ENCODE results near the gene HEXD. TPM values are rescaled to one million over a fixed set of nuclear protein-coding genes. Genes with fewer than 3 reads are reported as not detected.
"Not testable (repeated sequence)": the region's sequence is repeated elsewhere in the genome, so short reads cannot be mapped to it uniquely, and the experiment has no call there.

HEXD gene
- polyA plus RNA-seq (ENCODE audit: insufficient read length in 12 of 12): 10 to 100 TPM in 11 of 12 donors, not detected in 1; 15.8 to 33.7 (median 21.9) TPM
- long read RNA-seq, donor 1, partial matches to known transcripts: 8 of 35 reads
- long read RNA-seq, donor 1, other reads (novel, unspliced or antisense): 20 of 35 reads
- long read RNA-seq, donor 2, partial matches to known transcripts: 0 of 6 reads
- long read RNA-seq, donor 2, other reads (novel, unspliced or antisense): 0 of 6 reads
- long read RNA-seq, donor 3, partial matches to known transcripts: 0 of 2 reads
- long read RNA-seq, donor 3, other reads (novel, unspliced or antisense): 0 of 2 reads
- long read RNA-seq, donor 4, partial matches to known transcripts: 0 of 1 reads
- long read RNA-seq, donor 4, other reads (novel, unspliced or antisense): 0 of 1 reads
- long read RNA-seq, donor 5, partial matches to known transcripts: 0 of 5 reads
- long read RNA-seq, donor 5, other reads (novel, unspliced or antisense): 0 of 5 reads
- long read RNA-seq, donor 6, partial matches to known transcripts: 0 of 1 reads
- long read RNA-seq, donor 6, other reads (novel, unspliced or antisense): 0 of 1 reads
- long read RNA-seq, donor 7, partial matches to known transcripts: 0 of 3 reads
- long read RNA-seq, donor 7, other reads (novel, unspliced or antisense): 0 of 3 reads
- long read RNA-seq, donor 8, partial matches to known transcripts: 0 of 10 reads
- long read RNA-seq, donor 8, other reads (novel, unspliced or antisense): 9 of 10 reads
- long read RNA-seq, donor 9, partial matches to known transcripts: 7 of 9 reads
- long read RNA-seq, donor 9, other reads (novel, unspliced or antisense): 0 of 9 reads
- long read RNA-seq, donor 10, partial matches to known transcripts: 0 of 2 reads
- long read RNA-seq, donor 10, other reads (novel, unspliced or antisense): 0 of 2 reads
- long read RNA-seq, donor 11, partial matches to known transcripts: 20 of 31 reads
- long read RNA-seq, donor 11, other reads (novel, unspliced or antisense): 9 of 31 reads

DNA sequence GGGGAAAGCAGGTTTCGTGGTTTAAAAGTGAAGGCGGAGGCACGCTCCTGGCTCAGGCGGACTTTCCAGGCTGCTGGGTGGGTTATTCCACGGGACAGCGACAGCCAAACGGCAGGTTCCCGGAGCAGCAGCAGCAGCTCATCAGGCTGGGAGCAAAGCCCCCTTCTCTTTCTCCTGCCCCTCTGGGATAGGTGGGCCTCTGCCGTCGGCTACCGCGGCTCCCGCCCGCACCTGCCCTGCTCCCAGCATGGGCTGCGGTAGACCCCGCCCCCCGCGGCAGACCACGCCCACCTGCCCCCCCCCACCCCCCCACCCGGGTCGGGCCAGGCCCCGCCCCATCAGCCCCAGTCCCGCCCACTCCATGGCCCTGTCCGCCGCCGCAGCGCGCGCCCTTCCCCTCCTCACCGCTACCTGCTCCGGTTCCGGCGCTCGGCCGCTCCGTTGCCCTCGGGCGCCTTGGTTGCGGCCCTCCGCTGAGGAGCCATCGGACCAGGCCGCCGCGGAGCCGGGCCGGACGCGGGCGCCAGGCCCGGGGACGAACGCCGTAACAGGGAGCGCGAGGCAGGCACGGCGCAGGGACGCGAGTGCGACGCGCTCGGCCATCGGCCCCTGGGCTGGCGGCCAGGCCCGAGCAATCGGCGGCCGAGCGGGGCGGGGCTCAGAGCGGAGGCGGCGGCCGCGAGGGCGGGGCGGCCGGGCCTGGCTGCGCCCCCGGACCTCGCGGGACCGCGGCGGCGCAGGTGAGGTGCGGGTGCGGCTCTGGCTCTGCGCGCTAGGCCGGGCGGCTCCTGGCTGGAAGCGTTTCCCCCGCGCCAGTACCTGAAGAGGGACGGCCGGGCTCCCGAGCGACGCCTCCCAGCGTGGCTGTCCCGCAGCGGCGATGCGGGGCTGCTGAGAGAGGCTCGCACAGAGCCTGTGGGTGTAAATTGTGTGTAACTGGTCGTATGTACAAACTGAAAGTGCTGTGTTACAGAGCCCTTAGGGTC is at the start of gene HEXD, which contains the start of gene OGFOD3:
TSS of gene HEXD (plus strand) at position 347 of the 986 bp plus-strand sequence. CDS start 1,453 bp downstream, outside the sequence.
TSS of gene OGFOD3 (minus strand) at position 586 of the 986 bp plus-strand sequence. CDS start at position 485, 101 bp downstream.
- DNase-seq: peak; percentile 77

DNA sequence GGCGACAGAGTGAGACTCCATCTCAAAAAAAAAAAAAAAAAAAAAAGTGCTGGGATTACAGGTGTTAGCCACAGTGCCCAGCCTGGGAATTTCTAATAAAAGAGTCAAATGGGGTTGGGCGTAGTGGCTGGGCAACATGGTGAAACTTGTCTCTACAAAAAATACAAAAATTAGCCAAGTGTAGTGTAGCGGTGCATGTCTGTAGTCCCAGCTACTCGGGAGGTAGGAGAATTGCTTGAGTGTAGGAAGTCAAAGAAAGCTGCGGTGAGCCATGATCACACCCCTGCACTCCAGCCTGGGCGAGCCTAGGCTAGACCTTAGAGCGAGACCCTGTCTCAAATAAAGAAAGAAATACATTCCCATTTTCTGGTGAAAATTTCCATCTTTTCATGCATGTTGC is 48.9 kb upstream of the HEXD start:
- no peak for DNase-seq

DNA sequence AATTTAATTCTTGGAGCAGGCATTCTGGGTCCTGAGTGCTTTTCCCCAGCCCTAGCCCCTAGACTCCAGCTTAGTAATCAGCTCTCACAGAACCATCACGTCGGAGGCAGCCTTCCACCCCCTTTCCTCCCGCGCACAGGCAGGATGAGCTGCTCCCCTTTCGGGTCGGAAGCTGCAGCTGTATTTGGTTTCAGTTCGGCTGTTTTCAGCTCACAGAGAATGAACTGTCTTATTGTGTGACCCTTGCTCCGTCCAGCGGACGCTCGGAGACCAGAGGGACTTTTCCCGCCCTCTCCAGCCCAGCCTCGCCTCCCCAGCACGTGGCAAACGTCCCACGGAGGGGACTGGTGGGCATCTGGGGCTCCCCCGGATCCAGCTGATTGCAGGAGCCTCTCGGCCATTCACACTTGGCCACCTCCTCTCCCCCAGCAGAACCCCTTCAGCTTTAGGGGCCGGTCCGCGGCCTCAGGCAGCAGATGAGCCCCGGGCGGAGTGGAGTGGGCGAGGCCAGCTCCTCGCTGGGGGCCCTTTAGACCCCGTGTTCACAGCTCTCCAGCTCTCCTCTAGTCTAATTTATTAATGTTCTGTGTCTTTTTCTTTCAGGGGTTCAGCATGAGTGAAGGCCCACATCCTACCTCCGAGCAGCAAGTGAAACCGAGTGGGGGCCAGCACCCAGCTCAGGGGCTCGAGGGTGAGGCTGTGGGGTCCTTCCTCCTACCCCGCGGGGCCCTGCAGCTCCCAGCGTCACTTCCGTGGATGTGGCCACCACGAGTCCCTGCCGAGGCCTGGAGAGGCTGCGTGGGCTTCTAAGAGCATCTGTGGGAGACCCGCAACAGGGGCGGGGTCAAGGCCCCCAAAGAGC is 47.4 kb upstream of the HEXD start:
- no peak for DNase-seq

DNA sequence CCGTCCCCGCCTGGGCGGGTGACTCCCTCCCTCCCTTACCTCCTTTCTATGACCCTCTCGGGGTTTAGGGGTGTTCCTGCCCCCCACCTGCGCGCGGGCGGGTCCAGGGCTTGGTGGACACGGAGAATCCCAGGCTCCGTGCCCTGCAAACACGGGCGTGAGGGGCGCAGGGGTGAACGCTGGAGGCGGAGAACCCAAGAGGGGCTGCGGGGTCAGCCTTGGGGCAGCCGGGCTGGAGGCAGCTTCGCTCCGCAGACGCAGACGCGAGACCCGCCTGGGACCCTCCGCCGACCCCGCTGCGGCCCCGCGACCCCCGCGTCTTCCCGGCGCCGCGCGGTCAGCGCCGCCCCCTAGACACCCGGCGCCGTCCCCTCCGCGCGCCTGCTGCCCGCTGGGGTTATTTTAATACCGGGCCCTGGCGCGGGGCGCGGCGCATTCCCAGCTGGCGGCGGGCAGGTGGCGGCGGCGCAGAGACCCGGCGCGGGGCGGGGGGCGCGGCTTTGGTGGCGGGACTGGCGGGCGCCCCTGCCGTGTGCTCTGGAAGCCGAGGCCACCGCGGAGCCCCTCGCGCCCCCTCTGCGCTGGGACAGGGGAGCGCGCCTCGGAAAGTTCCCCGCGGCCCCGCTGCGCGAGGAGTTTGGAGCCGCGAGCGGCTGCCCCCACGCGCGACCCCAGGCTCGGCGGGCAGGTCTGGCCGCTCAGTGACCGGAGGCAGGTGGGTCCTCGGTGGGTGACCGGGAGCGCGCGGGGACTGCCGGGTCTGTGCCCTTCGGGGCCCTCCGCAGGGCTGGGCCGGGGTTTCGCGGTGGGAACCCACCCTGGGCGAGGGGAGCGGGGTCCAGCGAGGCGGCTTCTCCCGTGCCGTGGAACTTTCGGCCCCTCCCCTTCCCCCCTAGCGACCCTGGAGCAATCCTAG is 46.6 kb upstream of the HEXD start, which contains the start of gene UTS2R:
TSS of gene UTS2R (plus strand) at position 433 of the 916 bp plus-strand sequence. CDS start 2,560 bp downstream, outside the sequence.
- DNase-seq: no peak

DNA sequence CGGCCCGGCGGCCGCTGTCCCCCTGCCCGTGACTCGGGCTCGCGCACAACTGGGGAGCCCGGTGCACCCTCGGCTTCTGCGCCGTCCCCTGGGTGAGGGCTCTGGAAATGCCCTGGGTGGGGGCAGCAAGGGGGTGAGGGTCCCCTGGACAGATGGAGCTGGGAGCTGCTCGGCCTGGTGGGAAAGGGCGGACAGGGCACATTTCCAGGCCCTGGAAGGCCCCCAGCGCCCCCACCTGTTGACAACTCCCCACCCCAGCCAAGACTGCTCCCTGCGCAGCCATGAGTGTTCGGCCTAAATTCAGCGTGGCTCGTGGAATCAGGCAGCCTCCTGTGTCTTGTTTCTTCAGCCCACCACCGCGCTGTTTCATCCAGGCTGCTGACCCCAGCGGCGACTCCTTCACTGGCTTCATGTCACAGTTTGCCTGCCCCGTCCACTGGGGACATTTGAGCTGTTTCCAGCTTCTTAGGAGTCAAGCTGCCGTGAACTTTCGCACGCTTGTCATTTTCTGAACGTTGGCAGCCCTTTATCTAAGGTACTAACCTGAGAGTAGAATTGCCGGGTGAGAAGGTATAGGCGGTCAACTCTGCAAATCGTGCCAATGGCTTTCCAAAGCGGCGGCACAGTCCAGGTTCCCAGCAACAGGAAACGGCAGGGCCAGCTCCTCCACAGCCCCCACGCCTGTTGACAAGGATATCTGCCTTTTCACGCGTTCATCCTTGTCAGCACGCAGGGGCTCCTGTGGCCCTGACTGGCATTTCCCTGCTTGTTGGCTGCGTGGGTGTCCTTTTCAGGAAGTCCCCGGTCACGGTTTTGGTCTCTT is 45.7 kb upstream of the HEXD start:
- no peak for DNase-seq

DNA sequence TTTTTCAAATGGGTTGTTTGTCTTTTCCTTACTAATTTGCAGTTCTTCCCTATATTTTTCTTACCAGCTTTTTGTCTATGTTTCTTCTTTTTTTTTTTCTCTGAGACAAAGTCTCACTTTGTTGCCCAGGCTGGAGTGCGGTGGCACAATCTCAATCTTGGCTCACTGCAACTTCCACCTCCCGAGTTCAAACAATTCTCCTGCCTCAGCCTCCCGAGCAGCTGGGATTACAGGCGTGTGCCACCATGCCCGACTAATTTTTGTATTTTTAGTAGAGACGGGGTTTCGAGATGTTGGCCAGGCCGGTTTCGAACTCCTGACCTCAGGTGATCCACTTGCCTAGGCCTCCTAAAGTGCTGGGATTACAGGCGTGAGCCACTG is 45.1 kb upstream of the HEXD start:
- not testable (repeated sequence) for DNase-seq

DNA sequence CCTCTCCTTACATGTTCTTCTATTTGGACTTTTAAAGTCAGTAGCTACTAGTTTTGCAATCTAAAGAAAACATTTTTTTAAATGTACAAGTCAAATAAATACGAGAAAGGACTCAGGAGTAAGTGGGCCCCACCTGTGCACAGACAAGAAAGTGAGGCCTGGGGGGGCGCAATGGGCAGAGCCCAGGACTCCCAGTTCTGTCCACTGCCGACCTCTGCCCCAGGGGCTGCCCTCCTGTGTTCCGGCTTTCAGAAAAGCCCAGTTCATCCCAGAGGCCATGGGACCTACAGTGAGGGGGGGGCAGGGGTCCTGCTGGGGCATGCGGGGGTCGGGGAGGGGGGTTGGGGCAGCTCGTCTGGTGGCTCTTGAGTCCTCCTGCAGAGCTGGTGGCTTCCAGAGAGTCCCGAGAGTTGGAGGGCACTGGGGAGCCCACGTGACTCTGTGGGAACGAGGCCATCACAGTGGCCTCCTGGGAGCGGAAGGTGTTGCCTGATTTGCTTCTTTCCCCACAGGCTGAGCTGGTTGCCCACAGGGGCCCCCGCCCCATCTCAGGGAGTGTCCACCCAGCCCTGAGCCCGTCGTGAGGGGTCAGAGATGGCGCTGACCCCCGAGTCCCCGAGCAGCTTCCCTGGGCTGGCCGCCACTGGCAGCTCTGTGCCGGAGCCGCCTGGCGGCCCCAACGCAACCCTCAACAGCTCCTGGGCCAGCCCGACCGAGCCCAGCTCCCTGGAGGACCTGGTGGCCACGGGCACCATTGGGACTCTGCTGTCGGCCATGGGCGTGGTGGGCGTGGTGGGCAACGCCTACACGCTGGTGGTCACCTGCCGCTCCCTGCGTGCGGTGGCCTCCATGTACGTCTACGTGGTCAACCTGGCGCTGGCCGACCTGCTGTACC is 44.2 kb upstream of the HEXD start:
- DNase-seq: no peak

DNA sequence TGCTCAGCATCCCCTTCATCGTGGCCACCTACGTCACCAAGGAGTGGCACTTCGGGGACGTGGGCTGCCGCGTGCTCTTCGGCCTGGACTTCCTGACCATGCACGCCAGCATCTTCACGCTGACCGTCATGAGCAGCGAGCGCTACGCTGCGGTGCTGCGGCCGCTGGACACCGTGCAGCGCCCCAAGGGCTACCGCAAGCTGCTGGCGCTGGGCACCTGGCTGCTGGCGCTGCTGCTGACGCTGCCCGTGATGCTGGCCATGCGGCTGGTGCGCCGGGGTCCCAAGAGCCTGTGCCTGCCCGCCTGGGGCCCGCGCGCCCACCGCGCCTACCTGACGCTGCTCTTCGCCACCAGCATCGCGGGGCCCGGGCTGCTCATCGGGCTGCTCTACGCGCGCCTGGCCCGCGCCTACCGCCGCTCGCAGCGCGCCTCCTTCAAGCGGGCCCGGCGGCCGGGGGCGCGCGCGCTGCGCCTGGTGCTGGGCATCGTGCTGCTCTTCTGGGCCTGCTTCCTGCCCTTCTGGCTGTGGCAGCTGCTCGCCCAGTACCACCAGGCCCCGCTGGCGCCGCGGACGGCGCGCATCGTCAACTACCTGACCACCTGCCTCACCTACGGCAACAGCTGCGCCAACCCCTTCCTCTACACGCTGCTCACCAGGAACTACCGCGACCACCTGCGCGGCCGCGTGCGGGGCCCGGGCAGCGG is 43.4 kb upstream of the HEXD start:
- DNase-seq: no peak

DNA sequence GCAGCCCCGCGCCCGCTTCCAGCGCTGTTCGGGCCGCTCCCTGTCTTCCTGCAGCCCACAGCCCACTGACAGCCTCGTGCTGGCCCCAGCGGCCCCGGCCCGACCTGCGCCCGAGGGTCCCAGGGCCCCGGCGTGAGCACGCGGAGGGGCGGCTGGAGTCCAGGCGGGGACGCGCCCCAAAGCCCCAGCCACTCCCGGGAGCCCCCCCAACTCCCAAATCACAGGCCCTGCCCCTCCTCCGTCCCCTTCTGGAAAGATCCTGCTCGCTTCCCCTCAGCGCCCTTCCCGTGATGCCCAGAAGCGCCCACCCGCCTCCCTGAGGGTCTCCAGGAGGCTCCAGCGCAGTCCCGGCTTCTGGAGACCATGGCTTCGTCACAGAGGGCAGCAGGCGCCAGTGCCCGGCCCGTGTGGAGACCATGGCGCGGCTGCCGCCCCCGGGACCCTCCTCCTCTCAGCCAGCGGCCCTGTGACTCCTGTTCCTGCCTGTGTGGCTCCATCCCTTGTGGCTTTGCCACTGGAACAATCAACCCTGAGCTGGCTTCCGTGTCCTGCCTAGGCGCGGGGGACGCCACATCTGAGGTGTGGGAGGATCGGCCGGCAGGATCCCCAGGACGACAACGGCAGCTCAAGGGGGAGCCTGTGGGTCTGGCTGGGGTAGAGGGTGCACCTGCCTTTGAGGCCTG is 42.6 kb upstream of the HEXD start:
- no peak for DNase-seq

DNA sequence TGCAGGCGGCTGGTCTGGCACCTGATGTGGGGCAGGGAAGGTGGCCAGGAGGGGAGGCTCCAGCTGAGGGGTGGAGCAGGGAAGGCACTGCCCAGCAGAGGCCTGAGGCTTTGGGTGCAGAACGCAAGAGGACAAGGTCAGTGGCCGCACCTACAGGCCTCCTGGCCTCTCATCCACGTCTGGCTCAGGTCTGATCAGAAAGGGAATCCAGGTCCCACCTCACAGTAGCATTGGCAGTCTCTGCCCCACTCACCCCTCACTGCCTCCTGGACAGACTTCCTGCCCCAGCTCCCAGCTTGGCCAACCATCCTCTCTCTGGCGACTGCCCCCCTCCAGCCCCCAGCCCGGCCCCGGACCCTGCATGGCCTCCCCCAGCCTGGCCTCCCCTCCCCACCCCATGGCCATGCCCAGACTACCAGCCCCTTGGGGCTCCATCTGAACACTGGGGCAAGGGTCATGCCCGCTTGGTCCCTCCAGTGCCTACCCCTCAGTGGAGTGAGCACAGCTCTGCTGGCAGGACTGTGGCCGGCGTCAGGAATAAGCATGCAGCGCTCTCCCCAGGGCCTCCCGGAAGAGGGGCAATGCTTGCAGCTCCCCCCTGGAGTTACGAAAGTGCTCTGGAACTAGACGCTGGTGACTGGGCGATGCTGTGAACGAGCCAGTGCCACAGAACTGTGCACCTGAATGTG is 42.0 kb upstream of the HEXD start:
- no peak for DNase-seq

DNA sequence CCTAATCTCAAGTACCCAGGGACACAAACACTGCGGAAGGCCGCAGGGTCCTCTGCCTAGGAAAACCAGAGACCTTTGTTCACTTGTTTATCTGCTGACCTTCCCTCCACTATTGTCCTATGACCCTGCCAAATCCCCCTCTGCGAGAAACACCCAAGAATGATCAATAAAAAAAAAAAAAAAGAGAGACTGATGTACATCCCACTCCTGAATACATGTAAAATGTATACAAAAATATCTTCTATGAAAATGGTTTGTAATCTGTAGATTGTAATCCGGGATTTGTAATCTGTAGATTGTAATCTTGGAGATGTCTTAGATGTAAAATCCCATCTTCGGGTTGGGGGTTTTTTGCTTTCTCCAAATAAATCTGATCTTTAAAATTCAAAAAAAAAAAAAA is 40.9 kb upstream of the HEXD start:
- DNase-seq: not testable (repeated sequence)

DNA sequence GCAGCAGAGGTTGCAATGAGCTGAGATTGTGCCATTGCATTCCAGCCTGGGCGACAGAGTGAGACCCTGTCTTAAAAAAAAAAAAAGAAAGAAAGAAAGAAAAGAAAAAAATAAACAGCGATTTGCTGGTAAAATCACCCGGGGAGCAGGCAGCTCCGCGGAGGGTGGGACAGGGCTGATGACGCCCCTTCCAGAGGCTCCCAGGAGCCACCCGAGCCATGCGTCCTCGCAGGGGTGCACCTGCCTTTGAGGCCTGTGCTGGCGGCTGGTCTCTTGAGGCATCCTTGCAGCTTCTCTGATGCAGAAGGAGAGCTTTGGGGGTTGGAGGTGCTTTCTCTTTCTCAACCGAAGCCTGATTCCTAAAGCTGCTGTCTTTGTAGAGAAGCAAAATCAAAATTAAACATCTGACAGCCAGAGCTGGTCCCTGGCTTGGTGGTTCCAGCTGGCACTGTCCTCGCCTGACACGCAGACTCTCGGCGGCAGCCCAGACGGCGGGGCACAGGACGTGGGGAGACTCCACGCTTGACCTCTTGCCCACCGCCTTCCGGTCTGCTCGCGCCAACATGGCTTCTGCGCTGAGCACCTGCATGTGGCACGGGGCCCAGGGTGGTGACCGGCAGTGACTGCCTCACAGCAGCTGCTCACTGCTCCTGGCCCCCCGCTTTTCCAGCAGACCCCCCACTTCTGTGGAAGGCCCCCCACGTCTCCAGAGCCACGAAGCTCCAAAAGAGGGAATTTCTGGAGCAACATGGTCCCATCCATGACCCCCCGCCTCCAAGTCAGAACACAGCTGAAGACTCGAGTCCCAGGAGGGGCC is 40.0 kb upstream of the HEXD start:
- DNase-seq: no peak

DNA sequence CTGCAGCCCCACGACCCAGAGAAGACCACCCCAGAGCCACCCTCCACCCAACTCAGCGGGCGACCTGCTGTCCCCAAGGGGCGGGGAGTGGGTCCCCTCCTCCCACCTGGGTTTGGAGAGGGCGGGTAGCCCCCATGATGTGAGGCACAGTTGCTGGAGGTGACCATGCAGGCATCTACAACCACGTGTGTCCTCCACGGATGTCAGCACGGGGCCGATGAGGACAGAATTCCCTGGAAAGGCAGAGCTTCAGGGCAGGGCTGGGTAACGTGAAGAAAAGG is 39.5 kb upstream of the HEXD start:
- no peak for DNase-seq

Measured in muscle of arm (tissue), 14 donors.